ENCODE data around the gene LRMDA. TPM values are rescaled to one million over a fixed set of nuclear protein-coding genes. Genes with fewer than 3 reads are reported as not detected.
"Not testable (repeated sequence)": the region's sequence is repeated elsewhere in the genome, so short reads cannot be mapped to it uniquely, and the experiment has no call there.

Gene LRMDA
- total RNA-seq, 4 donors from 2014 or later: 12.0 to 15.9 (median 13.9) TPM

DNA sequence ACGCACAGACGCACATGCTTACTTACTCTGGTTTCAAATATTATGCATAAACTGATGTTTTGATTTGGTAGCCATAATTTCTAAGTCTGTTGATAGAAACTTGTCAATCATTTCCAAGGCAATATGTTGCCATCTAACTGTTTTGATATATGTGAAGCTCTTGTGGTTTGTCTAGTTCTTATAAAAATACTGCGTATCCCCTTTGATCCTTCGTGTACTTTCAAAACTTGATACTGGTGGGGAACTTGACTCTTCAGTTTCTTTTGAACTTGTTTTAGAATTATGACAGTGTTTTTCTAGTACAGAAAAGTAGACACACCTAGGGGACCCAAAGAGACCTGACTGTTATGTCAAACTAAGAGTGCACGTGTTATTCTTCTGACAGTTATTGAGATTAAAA, 708.0 kb downstream of the LRMDA start:
- TF ChIP-seq, protein P1, sequence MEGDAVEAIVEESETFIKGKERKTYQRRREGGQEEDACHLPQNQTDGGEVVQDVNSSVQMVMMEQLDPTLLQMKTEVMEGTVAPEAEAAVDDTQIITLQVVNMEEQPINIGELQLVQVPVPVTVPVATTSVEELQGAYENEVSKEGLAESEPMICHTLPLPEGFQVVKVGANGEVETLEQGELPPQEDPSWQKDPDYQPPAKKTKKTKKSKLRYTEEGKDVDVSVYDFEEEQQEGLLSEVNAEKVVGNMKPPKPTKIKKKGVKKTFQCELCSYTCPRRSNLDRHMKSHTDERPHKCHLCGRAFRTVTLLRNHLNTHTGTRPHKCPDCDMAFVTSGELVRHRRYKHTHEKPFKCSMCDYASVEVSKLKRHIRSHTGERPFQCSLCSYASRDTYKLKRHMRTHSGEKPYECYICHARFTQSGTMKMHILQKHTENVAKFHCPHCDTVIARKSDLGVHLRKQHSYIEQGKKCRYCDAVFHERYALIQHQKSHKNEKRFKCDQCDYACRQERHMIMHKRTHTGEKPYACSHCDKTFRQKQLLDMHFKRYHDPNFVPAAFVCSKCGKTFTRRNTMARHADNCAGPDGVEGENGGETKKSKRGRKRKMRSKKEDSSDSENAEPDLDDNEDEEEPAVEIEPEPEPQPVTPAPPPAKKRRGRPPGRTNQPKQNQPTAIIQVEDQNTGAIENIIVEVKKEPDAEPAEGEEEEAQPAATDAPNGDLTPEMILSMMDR (IDR thresholded peaks at IDR 0.05): no peak
- no peak for DNase-seq (ENCODE audit: low spot score)
- no peak for ATAC-seq (ENCODE audit: low FRiP score)

DNA sequence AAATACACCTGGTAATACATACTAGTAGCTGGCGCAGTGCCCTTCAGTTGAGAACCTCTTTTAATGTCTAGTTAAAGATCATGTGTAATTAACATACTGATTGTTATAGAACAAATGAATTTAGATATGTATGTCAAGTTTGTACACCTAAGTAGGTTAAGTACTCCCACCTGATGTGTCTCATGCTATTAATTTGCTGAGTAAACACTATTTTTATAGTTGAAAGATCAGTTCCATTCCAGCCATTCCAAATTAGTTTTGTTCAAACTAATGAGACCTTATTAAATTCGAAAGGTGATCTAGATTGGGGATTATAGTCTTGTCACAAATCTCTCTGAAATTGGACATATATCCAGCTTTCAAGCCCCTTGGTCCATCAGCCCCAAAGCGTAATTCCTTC, 710.0 kb downstream of the LRMDA start:
- TF ChIP-seq, protein P1 (IDR thresholded peaks at IDR 0.05): no peak
- no peak for ATAC-seq (ENCODE audit: low FRiP score)
- DNase-seq (ENCODE audit: low spot score): no peak

DNA sequence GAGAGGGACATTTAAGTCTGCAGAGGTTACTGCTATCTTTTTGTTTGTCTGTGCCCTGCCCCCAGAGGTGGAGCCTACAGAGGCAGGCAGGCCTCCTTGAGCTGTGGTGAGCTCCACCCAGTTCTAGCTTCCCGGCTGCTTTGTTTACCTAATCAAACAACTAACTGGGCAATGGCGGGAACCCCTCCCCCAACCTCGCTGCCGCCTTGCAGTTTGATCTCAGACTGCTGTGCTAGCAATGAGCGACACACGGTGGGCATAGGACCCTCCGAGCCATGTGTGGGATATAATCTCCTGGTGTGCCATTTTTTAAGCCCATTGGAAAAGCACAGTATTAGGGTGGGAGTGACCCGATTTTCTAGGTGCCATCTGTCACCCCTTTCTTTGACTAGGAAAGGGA, 716.8 kb downstream of the LRMDA start:
- not testable (repeated sequence) for ATAC-seq (ENCODE audit: low FRiP score); DNase-seq (ENCODE audit: low spot score)

DNA sequence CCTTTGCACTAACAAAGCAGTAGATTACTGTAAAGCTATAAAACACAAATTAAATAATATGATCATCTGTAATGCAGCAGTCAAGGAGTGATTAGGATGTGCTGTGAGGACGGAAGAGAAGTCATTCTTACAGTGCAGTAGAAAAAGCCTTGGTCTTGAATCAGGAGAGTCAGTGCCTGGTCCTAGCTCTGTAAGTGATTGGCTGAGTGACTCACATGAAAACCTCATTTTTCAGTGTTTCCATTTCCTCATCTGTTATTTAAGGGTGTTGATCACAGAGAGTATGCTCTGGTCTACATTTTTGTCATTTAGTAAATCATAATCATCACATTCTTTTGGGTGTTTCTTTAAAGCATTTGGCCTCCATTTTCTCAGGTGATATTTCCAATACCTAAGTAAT, 717.8 kb downstream of the LRMDA start:
- TF ChIP-seq, protein P1 (IDR thresholded peaks at IDR 0.05): no peak
- DNase-seq (ENCODE audit: low spot score) (no peak), ATAC-seq (ENCODE audit: low FRiP score) (no peak)

DNA sequence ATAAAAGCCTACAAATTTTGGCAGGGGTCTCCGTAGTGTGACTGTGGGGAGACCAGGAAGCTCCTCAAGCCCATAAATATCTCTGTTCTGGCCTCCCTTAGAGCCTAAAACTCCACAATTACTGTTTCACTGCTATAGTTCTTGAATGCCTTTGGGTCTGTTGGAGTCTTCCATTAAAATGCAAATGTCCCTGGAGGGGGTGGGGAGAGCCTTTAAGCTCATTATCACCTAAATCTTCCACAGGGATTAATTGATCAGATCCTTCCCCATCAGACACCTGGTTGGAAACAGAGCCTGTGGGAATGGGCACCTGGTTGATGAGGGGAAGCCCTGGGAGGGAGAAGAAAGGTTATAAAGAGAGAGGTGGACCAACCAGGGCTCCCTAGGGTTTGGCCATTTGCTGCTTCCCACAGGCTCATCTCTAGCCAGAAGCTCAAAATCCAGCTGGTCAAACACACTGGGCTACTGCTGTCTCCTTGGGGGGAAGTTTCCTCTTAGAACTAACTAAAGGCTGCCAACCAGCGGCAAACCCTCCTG, 718.2 kb downstream of the LRMDA start:
- TF ChIP-seq, protein P1 (IDR thresholded peaks at IDR 0.05): no peak
- DNase-seq (ENCODE audit: low spot score) (no peak), ATAC-seq (ENCODE audit: low FRiP score) (no peak)

DNA sequence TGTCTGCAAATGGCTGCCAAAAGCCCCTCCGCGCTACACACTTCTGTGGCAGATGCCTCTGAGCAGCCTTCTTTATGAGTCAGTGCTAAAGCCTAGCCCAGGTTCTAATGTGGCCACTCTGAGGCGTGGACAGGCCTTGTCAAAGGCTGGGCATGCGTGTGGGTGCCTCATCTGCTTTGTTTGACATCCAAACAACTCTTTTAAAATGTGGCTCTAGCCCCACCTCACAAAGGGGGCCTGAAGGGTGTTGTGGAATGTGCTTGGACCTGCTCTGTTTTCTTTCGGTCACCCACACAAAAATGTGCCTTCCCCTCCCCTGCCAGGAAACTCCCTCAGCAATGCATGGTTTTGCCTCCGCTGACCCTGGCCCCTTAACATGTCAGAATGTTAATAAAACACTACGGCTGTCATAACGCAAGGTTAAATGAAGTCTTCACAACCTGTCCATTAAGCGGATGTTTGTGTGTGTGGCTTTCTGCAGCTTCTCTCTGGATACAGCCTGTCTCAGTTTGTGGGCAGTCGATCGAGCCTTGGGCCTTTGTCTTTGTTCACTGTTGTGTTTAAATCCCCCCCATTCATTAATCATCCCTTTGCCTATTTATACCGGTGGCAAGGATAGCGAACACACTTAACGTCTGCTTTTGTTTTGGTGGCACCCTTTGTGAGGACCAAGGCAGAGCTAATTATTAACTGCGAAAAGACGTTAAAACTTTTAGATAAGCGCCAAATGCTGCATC, 718.9 kb downstream of the LRMDA start:
- TF ChIP-seq, protein P1 (IDR thresholded peaks at IDR 0.05): no peak
- DNase-seq (ENCODE audit: low spot score) (no peak), ATAC-seq (ENCODE audit: low FRiP score) (no peak)

DNA sequence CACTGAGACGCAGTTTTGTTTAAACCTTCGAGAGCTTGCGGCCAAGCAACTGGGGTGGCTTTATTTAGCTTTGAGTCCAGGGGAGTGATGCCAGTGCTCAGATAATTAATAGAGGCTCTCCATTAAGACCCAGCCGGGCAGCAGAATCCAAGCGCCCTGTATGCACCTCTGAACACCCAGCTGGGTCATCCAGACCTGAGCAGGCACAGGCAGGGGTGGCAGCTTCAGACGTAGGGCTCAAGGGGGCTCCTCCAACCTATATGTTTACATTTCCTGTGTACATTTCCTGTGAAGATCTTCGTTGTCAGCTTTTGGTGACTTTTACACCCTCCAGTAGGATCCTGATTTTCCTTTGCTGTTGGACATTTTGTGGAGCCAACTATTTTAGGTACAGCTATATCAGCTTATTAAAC, 719.5 kb downstream of the LRMDA start:
- ATAC-seq (ENCODE audit: low FRiP score) (no peak), DNase-seq (ENCODE audit: low spot score) (no peak)
- TF ChIP-seq, protein P1 (IDR thresholded peaks at IDR 0.05): no peak

Data from omental fat pad (tissue), 4 donors.